Karpas-422 (cell line): Measurements from ENCODE around the gene MEOX2. TPM values are rescaled to one million over a fixed set of nuclear protein-coding genes. Genes with fewer than 3 reads are reported as not detected.

Experiments used
- DNase-seq: peaks from one replicate; pipeline ENCODE4 v3.0.0-alpha.2; 2015
- H2AFZ ChIP-seq: fragments of 200-600 bp; sonication (generic); 2 replicates; pipeline ENCODE4 v1.6.1; 2014; ENCODE audit warnings: antibody characterized with exemption, low read length, mixed read lengths
- H3K27ac ChIP-seq: fragments of 200-600 bp; sonication (generic); 2 replicates; pipeline ENCODE4 v1.5.1; 2014; ENCODE audit warnings: mild to moderate bottlenecking, low read length, moderate library complexity
- H3K27me3 ChIP-seq: fragments of 200-600 bp; sonication (generic); 2 replicates; pipeline ENCODE4 v1.6.1; 2014; ENCODE audit warnings: low read length, mixed read lengths
- H3K36me3 ChIP-seq: fragments of 200-600 bp; sonication (generic); 2 replicates; pipeline ENCODE4 v1.6.1; 2014; ENCODE audit warnings: low read length, mixed read lengths; ENCODE audit not compliant: insufficient read depth
- H3K4me1 ChIP-seq: fragments of 200-600 bp; sonication (generic); 2 replicates; pipeline ENCODE4 v1.6.1; 2014; ENCODE audit warnings: mild to moderate bottlenecking, low read length, mixed read lengths
- H3K4me2 ChIP-seq: fragments of 200-600 bp; sonication (generic); 2 replicates; pipeline ENCODE4 v1.6.1; 2014; ENCODE audit warnings: low read length, low read depth, mild to moderate bottlenecking; ENCODE audit not compliant: poor library complexity, severe bottlenecking
- H3K4me3 ChIP-seq: fragments of 200-600 bp; sonication (generic); 2 replicates; pipeline ENCODE4 v1.5.1; 2014; ENCODE audit warnings: mild to moderate bottlenecking, antibody characterized with exemption, low read length, mixed read lengths
- H3K79me2 ChIP-seq: fragments of 200-600 bp; sonication (generic); 2 replicates; pipeline ENCODE4 v1.6.1; 2014; ENCODE audit warnings: mild to moderate bottlenecking, low read length, mixed read lengths
- H3K9ac ChIP-seq: fragments of 200-600 bp; sonication (generic); 2 replicates; pipeline ENCODE4 v1.6.0; 2014; ENCODE audit warnings: low read length
- H3K9me2 ChIP-seq: fragments of 200-600 bp; sonication (generic), shearing (Covaris generic); replicated peaks from 2 replicates; pipeline ENCODE4 v1.6.0; 2014; ENCODE audit warnings: mild to moderate bottlenecking, low read length, moderate library complexity; ENCODE audit not compliant: insufficient read depth
- H3K9me3 ChIP-seq: fragments of 300-700, 200-600 bp; sonication (generic); 2 replicates; pipeline ENCODE4 v1.6.1; 2014; ENCODE audit warnings: low read length, mixed read lengths
- H4K20me1 ChIP-seq: fragments of 200-600 bp; sonication (generic); 2 replicates; pipeline ENCODE4 v1.6.1; 2014; ENCODE audit warnings: mild to moderate bottlenecking, antibody characterized with exemption, low read length, low read depth; ENCODE audit not compliant: insufficient read depth
- total RNA-seq: library from RNA; depleted of rRNA; stranded (reverse); fragments of >200 nt; shearing (Covaris generic); gene quantifications from 2 replicates; pipeline ENCODE4 v1.2.3, GENCODE V29; 2014; ENCODE audit warnings: low replicate concordance

Gene MEOX2
- total RNA-seq, 1 experiment from 2014 or later: not detected

DNA sequence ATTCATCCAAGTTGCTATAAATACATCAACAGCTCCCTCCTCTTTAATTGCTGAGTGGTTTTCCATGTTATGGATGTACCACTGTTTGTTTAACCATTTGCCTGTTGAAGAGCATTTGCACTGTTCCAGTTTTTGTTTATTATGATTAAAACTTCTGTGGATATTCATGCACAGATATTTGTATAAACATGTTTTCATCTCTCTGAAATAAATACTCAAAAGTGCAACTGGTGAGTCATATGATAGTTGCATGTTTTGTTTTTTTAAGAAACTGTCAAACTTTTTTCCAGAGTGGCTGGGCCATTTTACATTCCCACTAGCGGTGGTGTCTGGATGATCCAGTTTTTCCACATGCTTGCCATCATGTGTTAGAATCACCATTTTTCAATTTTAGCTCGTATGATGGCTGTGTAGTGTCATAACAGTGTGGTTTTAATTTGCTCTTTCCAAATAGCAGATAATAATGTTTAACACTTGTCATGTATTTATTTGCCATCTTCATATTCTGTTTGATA is 33.6 kb downstream of the MEOX2 start:
- no peaks in the 10 kb centered on the region for H3K9me2 ChIP-seq
- H3K79me2 ChIP-seq: no peaks in the 10 kb centered on the region
- no peak for DNase-seq
- H3K4me2 ChIP-seq: no peak overlapping the region
- H3K27me3 ChIP-seq: no peaks in the 10 kb centered on the region
- no peak overlapping the region for H3K4me3 ChIP-seq
- no peak overlapping the region for H3K9ac ChIP-seq
- H2AFZ ChIP-seq: no peak overlapping the region
- no peak overlapping the region for H3K27ac ChIP-seq
- no peaks in the 10 kb centered on the region for H3K4me1 ChIP-seq
- H3K9me3 ChIP-seq: peaks cover 23% of the 10 kb centered on the region
- H4K20me1 ChIP-seq: no peaks in the 10 kb centered on the region
- H3K36me3 ChIP-seq: no peaks in the 10 kb centered on the region

DNA sequence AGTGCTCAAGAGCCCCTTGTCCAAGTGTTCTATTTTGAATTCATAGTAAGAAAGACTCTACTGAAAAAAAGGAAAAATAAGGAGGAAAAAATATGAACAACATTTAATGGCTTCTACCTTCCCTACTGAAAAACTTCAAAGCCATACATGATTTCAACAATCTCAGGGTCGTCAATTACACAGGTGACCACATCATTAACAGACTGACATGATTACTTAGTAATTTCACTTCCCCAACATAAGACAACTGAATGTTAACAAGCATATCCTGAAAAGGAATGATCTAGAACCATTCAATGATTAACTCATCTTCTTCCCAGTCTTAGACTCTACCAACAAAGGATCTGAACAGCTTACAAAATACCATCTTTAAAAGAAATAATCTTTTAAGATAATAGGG is 34.8 kb downstream of the MEOX2 start:
- DNase-seq: no peak

GRCh38 chr7:15650787-15651186 is 35.7 kb downstream of the MEOX2 start:
- DNase-seq: no peak
- Histone ChIP-seq H3K27me3 (no peaks in the 10 kb centered on the region), H3K9me3 (peaks cover 25% of the 10 kb centered on the region), H3K9ac (no peak overlapping the region), H2AFZ (no peak overlapping the region), H3K4me2 (no peak overlapping the region), H3K4me3 (no peak overlapping the region), H3K36me3 (no peaks in the 10 kb centered on the region), H3K79me2 (no peaks in the 10 kb centered on the region), H3K4me1 (no peaks in the 10 kb centered on the region), H3K9me2 (no peaks in the 10 kb centered on the region), H4K20me1 (no peaks in the 10 kb centered on the region), H3K27ac (no peak overlapping the region)

More for the DNA sequence above, 34.8 kb downstream of the MEOX2 start:
- H4K20me1 ChIP-seq: no peaks in the 10 kb centered on the region
- no peaks in the 10 kb centered on the region for H3K79me2 ChIP-seq
- H3K4me2 ChIP-seq: no peak overlapping the region
- H3K36me3 ChIP-seq: no peaks in the 10 kb centered on the region
- no peak overlapping the region for H3K27ac ChIP-seq
- no peaks in the 10 kb centered on the region for H3K27me3 ChIP-seq
- no peak overlapping the region for H3K4me3 ChIP-seq
- H3K9me3 ChIP-seq: peaks cover 25% of the 10 kb centered on the region
- no peak overlapping the region for H2AFZ ChIP-seq
- H3K9me2 ChIP-seq: no peaks in the 10 kb centered on the region
- H3K4me1 ChIP-seq: no peaks in the 10 kb centered on the region
- H3K9ac ChIP-seq: no peak overlapping the region

DNA sequence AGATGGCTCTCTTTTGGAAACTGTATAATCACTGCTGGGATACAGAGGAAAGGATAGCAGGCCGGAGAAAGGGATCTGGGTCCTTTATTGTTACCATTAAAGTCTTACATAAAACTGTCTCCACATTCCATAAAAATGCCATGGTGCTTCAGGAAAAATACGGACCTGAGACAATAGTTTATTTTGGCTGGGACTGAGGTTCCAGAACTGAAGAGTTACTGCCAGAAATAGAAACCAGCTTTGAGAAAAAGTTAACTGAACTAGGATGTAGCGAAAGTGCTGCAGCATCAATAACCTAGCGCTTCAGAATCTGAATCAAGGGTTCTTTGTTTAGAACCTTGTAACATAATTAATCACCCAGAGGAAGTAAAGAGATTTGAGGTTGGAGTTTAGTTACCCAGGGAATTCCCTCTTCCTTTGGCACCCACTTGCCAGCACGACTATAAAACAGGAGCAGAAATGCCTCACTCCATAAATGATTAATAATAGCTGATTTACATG is 38.0 kb downstream of the MEOX2 start:
- peaks cover 28% of the 10 kb centered on the region for H3K9me3 ChIP-seq
- no peaks in the 10 kb centered on the region for H3K79me2 ChIP-seq
- H2AFZ ChIP-seq: no peak overlapping the region
- no peaks in the 10 kb centered on the region for H3K4me1 ChIP-seq
- H3K4me2 ChIP-seq: no peak overlapping the region
- no peak overlapping the region for H3K4me3 ChIP-seq
- no peak overlapping the region for H3K9ac ChIP-seq
- H3K27ac ChIP-seq: no peak overlapping the region
- no peaks in the 10 kb centered on the region for H3K36me3 ChIP-seq
- no peaks in the 10 kb centered on the region for H3K9me2 ChIP-seq
- DNase-seq: no peak
- H4K20me1 ChIP-seq: no peaks in the 10 kb centered on the region
- no peaks in the 10 kb centered on the region for H3K27me3 ChIP-seq

DNA sequence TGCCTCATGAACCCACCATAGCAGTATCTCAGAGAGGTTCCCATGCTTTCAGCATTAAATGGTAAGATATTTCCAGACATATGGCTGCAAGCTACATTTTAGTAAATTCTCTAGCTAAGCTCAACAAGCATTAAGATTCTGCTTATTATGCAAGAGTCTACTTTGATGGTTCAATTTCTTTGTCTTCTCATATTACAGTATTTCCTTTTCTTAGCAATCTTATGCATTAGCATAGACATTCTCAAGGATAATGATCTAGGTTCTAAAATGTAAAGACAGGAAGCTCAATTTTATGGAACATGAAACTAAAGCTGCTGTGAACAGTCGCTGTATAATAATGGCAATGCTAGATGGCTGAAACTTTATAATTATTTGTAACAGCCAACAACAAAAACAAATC is 39.2 kb downstream of the MEOX2 start:
- no peaks in the 10 kb centered on the region for H3K79me2 ChIP-seq
- H3K36me3 ChIP-seq: no peaks in the 10 kb centered on the region
- no peak overlapping the region for H3K27ac ChIP-seq
- no peak for DNase-seq
- H3K4me3 ChIP-seq: no peak overlapping the region
- no peak overlapping the region for H2AFZ ChIP-seq
- no peak overlapping the region for H3K9ac ChIP-seq
- H3K4me2 ChIP-seq: no peak overlapping the region
- peaks cover 33% of the 10 kb centered on the region for H3K9me3 ChIP-seq
- H4K20me1 ChIP-seq: no peaks in the 10 kb centered on the region
- H3K27me3 ChIP-seq: no peaks in the 10 kb centered on the region
- no peaks in the 10 kb centered on the region for H3K4me1 ChIP-seq
- H3K9me2 ChIP-seq: no peaks in the 10 kb centered on the region

DNA sequence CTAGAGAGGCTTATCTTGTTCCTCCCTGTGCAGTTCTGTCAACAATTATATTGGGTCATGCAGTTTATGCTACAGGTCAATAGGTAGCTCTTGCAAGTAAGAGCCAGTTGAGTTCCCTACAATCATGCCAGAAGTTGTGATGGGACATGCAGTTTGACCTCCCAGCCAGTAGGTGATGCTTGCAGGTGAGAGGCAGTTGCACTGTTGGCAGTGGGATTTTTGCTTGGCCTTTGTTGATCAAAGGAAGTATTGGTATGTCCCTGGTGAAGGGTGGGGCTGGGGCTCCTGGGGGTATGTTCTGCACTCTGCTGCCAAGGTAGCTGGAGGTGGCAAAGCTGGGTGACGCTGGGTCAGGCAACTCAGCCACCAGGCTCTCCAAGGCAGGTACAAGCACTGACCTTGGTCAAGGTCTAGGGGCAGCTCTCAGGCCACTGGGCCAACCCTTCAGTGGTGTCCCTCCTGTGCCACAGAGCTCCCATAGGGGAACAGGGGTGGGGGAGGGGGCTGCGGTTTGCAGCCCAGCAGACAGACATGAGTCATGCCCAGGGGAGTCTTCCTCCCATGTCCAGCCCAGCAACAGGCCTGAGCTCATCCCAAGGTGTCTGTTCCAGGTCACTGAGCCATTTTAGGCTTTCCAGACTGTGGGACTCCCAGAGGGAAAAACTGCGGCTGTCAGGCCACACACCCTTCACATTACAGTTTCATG is 43.3 kb downstream of the MEOX2 start:
- H3K9me2 ChIP-seq: no peaks in the 10 kb centered on the region
- H3K9me3 ChIP-seq: peaks cover 30% of the 10 kb centered on the region
- H3K27ac ChIP-seq: no peak overlapping the region
- no peak overlapping the region for H3K4me2 ChIP-seq
- no peaks in the 10 kb centered on the region for H3K79me2 ChIP-seq
- DNase-seq: no peak
- H3K9ac ChIP-seq: no peak overlapping the region
- H3K27me3 ChIP-seq: no peaks in the 10 kb centered on the region
- no peaks in the 10 kb centered on the region for H3K36me3 ChIP-seq
- no peak overlapping the region for H3K4me3 ChIP-seq
- no peaks in the 10 kb centered on the region for H3K4me1 ChIP-seq
- H4K20me1 ChIP-seq: no peaks in the 10 kb centered on the region
- no peak overlapping the region for H2AFZ ChIP-seq

DNA sequence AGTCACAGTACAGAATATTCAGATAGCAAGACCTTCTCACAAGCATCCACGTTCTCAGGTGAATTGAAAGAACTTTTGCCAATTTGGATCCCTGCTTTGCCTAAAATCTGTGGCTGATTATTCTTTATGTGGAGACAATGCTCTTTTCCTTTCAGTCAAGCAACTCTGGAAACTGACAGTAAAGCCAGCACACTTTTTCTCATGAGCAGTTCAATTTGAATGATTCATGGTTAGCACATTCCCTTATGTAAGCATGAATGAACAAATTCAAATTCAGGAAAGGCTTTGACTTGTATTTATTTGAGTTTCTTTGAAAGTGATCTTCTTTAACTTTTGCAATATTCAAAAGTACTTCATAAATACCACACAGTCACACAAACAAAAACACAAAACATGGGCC is 57.6 kb downstream of the MEOX2 start:
- Histone ChIP-seq H2AFZ (no peak overlapping the region), H3K36me3 (no peaks in the 10 kb centered on the region), H3K27ac (no peak overlapping the region), H3K4me2 (no peak overlapping the region), H3K9me3 (peaks cover 9% of the 10 kb centered on the region), H3K4me3 (no peak overlapping the region), H3K4me1 (no peaks in the 10 kb centered on the region), H3K27me3 (no peaks in the 10 kb centered on the region), H3K79me2 (no peaks in the 10 kb centered on the region), H3K9me2 (no peaks in the 10 kb centered on the region), H3K9ac (no peak overlapping the region), H4K20me1 (no peaks in the 10 kb centered on the region)
- DNase-seq: no peak

DNA sequence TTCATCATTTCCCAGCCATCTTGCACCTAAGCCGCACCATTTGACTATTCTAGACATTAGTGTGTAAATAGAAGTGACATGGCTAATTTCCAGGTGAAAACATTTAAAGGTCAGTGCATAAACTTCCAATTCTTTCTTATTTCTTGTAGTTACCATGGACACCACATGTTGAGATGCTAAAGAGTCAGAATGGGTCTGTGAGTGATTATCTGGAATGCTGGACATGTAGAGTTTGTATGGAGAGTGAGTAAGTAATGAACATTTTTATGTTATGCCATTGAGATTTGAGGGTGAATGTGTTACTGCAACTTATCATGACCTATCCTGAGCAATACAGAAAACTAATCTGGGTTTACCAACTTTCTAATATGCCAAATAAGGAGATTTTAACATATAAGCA is 60.4 kb downstream of the MEOX2 start:
- DNase-seq: no peak
- Histone ChIP-seq H3K9me3 (peaks cover 8% of the 10 kb centered on the region), H3K9me2 (no peaks in the 10 kb centered on the region), H3K27ac (no peak overlapping the region), H3K4me3 (no peak overlapping the region), H4K20me1 (no peaks in the 10 kb centered on the region), H3K4me2 (no peak overlapping the region), H3K27me3 (no peaks in the 10 kb centered on the region), H3K4me1 (no peaks in the 10 kb centered on the region), H3K9ac (no peak overlapping the region), H3K79me2 (no peaks in the 10 kb centered on the region), H2AFZ (no peak overlapping the region), H3K36me3 (no peaks in the 10 kb centered on the region)
